NCI-H1417 treated with DMSO at 0.1 percent for 48 hours (cell line): ENCODE data around the gene MGAT3.

Experiments
- DNase-seq: peaks from one replicate; lab custom pipeline; 2025; lab: John Stamatoyannopoulos, UW

The MGAT3 gene

DNA sequence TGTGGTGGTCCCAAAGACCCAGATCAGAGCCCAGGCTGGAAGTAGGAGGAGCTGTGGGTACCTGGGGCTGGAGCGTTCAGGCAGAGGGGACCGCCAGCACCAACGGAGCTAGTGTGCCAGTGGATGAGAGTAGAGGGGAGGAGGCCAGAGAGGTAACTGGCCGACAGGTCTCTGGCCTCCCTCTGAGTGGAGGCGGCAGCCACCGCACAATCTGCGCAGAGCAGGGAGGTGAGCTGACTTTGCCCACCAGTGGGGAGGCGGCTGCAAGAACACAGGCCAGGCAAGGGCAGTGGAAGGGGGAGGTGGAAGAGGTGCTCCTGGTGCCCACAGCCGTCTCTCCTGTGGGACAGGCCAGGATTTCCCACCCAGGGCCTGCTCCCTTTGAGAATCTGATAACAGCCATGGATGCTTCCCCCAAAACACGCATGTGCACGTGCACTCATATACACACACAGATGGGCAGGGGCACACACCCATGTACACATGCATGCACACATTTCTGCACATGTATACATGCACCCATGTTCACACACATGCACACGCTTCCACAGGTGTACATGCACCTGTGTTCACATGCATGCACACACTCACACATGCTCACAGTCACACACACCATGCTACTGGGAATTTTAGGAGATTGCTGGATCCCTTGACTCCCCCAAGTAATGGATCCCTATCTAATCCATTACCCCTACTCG, 6.4 kb upstream of the MGAT3 start:
- no peak for DNase-seq

DNA sequence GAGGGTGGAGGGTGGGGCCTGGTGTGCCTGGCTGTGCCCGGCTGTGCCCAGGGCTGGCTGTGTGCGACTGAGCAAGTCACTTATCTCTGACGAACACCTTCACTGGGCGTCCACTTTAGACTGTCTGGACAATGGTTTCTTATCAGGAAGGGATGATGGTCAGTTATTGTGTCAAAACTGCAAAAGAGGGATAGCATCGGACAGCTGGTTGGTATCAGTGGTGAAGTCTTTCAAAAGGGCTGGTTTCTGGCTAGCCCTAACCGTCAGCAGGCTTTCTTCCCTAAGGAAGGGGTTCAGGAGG, 4.1 kb upstream of the MGAT3 start:
- DNase-seq: no peak

DNA sequence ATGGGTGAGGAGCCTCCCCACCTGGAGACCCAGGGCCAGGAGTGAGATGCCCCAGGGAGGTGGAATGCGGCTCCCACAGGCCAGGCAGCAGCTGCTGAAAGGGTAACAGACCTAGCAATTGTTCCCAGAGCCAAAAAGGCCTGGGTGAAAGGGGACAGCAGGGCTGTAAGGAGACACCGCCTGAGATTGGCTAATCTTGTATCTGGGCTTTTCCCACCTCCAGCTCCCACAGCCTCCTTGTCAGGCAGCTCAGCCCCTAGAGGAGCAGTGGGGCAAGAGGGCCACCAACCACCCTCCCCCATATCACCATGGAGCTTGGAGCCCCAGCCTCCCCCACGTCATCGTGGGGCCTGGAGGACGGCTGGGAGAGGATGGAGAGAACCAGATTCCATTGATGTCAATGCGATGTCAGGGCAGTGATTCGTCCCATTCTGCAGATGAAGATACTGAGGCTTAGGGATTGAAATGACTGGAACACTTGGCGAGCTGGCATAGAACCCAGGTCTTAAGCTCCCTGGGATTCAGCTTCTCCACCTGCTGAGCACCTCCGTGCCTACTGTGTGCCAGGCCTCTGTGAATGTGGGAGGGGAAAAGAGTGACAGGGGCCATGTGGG, 2.9 kb upstream of the MGAT3 start:
- DNase-seq: no peak

DNA sequence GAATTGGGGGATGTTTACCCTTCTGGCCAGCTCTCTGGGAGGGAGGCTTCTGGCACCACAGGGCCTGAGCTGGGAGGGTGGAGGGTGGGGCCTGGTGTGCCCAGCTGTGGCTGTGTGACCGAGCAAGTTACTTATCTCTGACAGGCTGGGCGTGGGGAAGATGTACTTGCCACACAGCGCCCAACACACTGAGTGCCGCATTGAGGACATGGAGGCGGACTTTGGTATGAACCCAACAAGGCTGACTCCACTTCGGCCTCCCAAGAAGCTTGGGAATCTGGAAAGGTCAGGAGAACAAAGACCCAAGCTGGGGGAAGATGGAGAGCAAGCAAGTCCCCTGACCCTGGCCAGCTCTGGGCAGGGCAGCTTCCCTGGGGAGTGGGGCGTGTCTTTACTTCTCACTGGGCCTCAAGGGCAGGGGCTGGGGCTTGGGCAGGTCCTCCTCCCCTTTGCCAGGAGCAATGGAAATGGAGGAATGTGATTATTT, 2.4 kb upstream of the MGAT3 start:
- DNase-seq: no peak

DNA sequence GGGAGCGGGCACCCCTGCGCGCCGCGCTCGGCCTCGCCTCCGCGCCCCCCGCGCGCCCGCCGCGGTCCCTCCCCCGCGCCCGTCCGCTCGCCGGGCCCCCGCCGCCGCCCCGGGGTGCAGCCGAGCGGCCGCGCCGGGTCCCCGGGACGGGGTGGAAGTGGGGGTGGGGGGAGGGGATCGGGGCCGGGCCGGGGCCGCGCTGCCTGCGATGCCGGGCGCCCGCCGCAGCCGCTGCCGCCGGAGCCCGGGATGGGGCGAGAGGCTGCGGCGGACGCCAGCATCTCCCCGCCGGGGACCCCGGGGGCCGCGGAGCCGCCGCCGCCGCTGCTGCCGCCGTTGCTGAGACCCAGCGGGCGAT, 365 bp downstream of the MGAT3 start:
- no peak for DNase-seq

DNA sequence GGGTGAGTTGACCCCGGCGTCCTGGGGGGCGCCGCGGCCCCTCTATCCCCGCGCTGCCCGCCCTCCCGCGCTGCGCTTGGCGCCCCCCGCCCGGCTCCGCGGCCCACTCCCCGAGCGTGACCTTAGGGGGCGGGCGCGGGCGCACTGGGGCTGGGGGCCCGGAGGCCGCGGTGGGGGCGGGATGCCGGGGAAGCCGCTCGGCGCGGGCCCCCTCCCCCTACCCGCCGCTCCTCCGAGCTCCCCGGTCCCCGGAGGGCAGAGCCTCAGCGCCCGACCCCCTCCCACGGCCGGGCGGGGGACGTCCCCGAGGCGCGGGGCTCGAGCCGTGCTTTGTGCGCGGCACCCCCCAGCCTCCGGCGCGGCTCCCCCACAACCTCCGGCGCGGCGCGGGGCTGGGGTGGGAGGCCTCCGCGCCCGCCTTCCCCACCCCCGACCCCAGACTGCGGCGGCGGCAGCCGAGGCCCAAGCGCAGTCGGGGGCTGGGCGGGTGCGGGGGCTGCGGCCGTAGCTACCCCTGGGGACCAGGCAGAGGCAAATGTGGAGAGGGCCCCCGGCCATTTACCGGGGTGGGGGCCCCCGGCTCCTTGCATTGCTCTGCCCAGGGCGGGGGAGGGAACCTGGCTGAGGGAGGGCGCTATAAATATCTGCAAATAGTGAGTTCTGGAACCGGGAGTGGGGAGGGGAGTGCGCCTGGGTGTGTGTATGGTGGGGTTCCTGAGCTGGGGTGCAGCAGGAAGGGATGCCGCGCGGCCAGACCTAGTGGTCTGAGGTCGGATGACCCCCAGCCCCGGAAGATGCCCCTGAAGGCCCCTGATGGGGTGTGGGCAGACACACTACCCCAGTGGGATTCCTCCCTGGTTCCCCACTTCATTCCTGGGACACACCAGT, 988 bp downstream of the MGAT3 start:
- DNase-seq: no peak

DNA sequence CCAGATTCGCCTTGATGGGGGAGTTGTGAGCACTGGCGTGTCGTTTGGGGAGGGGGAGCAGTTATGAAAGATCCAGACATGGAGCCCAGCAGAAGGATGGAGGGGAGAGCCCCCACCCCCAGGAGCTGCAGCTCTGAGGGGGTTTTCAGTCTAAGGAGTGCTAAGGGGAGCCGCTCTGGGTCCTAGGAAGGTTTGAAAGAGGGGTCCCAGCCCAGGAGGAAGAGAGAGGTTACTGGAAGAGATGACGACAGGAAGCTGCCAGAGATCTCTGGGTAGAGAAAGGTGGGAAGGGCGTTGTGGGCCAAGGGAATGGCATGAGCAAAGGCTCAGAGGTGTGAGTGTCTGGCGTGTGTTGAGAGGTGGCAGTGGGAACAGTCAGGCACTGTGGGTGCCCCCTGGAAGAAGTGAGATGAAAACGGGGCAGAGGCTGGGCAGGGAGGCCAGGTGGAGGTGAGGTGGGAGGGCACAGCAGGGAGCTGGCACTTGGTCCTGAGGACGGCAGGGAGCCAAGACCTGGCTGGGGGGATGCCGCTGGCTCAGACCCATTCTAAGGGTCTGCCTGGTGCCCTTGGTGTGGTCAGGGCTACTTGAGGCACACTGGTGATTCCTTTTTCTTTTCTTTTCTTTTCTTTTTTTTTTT, 1.8 kb downstream of the MGAT3 start:
- no peak for DNase-seq

DNA sequence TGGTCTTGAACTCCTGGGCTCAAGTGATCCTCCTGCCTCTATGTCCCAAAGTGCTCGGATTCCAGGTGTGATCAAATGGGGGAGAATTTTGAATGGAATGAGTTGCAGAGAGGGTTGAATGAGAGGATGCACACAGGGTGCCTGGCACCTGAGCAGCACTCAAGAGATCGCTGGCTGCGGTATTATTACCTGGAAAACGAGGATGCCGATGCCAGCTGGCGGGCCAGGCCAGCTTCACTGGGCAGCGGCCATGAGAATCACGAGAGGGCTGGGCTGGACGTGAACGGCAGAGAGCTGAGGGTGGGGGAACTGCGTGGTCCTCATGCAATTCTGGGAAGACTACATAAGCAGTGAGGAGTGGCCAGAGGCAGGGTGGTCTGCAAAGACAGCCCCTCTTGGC, 2.9 kb downstream of the MGAT3 start:
- no peak for DNase-seq

DNA sequence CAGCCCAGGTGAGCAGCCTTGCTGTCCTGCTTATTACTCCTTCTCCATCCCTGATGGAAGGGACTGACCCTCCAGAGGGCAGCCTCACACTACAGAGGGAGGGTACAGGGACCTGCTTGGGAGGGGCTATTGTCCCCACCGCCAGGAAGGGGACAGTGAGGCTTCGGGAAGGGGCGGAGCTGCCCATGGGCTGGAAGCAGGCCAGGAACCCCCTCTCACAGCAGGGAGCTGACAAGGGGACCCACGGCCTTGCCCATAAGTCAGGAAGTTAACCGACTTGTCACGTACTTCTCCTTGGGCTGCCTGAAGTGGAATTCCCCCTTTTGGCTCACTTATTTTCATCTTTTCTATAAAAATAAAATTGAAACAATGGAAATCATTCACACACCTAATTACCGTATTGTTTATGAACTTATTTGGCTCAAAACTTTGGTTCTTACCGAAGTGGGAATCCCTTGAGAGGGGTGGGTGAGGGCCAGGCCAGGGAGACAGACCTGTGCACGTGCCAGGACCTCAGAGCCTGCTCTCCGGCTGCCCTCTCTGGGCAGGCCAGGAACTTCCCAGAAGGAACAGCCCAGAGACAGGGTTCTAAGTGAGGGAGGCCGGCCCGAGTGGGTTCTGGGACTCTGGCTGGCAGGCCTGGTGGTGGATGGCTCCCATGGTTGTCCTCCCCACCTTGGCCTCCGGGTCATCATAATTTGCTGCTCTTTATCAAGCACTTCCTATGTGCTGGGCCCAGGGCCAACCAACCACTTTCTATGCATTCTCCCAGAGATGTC, 5.8 kb downstream of the MGAT3 start:
- DNase-seq: no peak

DNA sequence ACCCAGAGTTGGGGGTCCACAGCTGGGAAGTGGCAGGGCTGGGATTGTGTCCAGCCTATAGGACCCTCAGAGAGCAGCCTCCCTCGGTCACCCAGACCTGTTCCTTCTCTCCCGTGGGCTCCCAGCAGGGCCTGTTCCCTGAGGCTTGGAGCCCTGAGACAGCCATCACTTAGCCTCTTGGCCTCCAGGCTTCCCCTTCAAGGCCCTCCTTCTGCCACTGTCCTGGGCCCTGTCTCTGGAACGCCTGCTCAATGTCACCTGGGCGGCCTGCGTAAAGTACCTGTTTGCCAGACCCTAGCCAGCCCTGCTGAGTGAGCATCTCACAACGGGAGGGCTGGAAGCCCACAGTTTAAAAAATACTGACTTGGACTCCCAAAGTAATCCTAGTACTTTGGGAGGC, 6.5 kb downstream of the MGAT3 start:
- DNase-seq: no peak

DNA sequence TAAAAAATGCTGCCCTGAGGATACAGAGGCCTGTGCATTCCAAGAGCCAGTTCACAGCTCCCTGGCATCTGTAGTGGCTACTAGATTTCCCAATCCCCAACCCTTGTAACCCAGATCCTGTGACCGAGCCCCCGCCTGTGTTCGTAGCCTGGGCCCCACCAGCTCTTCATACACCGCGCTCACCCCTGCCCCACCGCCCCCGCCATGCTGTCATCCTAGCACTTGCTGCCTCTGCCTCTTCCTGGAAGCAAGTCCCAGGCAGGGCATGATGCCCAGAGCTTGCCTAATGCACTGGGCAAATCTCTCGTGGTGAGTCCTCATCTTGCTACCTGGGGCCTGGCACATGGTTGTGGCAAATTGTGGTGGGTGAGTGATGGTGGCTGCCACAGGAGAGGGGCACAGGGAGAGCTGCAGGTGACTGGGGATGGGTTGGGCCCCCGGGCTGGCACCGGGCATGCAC, 7.1 kb downstream of the MGAT3 start:
- DNase-seq: no peak

DNA sequence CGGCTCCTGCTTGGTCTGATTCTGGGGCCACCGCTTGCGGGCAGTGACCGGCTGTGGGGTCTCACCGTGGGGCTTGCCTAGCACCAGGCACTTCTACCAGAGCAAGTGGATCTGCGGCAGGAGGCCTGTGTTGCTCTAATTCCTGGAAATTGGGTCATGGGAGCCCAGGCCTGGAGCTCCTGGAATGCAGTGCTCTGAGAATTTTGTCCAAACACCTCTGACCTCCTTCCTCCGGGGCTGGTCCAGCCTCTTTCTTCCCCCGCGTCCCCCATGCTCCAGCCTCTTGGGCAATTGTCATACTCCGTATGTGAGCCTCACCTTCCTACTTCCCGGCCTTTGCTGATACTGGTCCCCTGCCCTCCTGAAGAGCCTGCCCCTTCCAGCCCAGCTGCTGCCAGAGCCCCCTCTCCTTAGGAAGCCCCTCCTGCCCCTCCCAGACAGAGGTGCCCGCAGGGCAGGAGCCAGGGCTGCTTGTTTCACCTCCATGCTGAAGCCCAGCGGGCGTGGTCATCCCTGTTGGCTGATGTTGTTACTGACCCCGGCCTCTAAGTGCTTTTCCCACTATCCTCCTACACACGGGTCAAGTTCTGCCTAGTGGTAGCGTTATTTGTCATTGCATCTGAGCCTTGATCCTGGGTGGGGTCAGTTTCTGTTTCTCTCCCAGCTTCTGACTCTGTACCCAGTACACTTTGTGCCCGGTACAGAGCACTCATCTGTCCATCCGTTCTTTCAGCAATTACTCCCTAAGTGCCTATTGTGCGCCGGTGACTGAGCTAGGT, 9.6 kb downstream of the MGAT3 start:
- DNase-seq: no peak

DNA sequence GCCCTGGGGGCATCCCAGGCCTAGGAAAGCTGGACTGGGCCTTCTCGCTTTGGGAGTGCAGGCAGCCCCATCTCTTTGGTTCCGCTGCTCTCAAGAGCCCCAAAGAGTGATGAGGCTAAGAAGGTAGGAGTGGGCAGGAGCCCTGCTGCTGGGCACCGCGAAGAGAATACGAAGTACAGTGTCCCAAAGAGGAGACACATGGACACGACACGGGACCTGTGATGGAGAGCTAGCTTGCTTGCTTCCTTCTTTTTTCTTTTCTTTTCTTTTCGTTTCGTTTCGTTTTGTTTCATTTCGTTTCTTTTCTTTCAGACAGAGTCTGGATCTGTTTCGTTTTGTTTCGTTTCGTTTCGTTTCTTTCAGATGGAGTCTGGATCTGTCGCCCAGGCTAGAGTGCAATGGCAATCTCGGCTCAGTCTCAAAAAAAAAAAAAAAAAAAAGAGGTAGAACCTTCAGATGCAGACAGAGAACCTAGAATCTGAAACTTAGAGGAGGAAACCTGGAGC, 10.6 kb downstream of the MGAT3 start:
- no peak for DNase-seq

DNA sequence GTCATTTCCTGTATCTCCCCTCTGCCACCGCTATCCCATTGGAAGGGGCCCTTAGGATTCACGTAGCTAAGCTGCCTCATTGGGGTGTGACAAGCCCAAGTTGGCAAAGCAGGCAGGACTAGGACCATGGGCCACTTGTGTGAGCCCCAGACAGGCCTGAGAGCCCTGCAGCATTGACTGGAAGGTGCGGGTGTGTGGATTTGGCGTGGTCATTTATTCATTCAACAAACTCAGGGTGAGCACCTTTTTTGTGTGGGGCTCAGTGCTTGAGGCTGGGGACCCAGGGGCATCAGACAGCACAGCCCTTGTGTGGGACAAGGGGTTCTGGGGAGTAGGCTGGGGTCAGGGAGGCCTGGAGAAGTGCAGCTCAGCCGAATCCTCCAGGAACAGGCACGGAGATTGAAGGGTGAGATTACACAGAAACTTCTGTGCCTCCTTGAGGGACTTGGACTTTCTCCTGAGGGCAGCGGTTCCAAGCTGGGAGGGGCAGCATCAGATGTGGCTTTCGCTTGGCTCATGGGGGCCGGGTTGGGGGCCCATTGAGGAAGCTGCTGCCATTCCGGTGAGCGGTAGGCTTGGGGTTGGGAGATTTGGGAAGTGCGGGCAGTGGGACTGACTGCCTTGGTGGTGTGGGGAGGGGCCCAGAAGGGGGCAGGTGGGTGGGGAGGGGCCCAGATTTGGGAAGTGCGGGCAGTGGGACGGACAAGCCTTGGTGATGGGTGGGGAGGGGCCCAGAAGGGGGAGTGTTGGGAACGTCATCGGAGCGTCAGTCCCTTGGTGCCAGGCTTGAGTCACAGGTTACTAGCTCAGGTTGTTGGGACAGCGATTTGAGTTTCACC, 11.9 kb downstream of the MGAT3 start:
- DNase-seq: no peak

DNA sequence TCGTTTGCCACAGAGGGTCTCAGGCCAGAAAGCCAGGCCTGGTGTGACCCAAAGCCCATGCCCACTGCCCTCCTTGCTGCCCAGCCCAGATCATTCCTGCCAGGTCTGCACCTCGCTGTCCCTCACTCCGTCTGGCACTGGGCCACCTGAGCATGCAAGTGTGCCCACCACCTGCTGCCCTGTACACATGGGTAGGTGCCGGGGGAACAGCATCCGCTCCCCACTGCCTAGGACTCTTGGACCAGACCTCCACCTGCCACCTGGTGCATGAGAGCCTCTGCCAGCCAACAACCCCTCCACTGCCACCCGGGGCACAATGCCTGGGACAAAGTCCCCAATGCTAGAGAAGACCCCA, 12.5 kb downstream of the MGAT3 start:
- no peak for DNase-seq

DNA sequence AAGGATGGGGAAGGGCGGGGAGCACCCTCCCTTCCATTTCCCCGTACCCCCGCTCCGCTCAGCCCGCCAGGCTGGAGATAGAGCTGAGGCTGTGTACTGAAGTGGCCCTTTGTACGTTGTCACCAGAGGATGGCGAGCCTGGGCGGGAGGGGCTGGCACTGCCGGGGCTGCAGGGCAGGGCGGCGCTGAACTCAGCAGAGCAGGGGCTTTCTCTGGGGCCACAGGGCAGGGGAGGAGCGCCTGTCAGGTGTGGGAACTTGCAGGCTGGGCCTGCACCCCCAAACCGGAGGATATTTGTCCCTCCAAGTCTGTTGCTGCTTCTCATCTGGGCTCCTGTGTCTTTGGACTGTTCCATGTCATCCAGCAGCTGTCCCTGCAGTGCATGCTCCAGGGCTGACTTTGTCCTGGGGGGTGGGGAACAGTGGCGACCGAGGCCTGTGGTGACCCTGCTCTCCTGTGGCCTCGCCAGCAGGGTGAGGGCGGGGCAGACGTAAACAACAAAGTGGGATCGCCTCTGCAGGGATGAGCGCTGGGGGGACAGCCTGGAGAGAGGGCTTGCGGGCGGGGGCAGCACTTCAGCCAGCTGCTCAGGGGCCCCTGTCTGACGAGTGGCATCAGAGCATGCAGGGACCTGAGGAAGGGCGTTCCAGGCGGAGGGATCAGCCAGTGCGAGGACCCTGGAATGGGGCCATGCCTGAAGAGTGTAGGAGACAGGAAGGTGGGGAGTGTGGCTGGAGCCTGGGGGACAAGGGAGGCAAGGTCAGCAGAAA, 13.1 kb downstream of the MGAT3 start:
- no peak for DNase-seq

DNA sequence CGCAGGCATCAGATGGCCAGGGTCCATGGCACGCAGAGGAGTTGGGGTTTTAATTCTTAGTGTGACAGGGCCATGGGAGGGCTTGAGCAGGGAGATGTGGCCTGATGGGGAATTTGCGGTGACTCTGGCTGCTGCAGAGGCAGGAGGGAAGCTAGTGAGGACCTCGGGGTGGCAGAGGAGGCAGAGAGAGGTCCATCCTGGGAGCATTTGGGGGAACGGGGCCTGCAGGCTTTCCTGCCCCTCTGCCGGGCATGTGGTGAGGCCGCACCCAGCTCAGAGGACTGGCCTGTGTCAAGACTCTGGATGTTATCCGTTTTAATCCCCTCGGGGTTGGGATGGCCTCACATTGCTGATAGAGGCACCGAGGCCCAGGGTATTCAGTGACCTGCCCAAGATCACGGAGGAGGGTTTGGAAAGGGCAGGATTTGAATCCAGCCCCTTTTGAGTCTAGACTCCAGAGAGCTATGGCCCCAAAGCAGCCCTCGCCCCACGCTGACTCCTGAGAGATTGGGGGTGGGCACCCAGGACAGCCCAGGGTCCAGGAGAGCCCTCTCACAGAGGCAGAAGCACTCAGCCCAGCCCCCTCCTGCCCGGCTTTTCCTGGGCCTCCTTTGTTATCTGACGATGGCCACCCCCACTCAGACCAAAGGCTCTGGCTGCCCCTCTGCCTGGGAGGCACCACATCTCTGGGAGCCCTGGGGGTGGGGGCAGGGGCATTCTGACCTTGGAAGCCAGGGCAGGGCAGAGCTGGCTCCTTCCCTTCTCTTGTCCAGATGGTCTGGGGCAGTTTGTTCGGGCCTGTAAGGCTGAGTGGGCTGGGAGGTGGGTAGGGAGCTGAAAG, 13.9 kb downstream of the MGAT3 start:
- no peak for DNase-seq

DNA sequence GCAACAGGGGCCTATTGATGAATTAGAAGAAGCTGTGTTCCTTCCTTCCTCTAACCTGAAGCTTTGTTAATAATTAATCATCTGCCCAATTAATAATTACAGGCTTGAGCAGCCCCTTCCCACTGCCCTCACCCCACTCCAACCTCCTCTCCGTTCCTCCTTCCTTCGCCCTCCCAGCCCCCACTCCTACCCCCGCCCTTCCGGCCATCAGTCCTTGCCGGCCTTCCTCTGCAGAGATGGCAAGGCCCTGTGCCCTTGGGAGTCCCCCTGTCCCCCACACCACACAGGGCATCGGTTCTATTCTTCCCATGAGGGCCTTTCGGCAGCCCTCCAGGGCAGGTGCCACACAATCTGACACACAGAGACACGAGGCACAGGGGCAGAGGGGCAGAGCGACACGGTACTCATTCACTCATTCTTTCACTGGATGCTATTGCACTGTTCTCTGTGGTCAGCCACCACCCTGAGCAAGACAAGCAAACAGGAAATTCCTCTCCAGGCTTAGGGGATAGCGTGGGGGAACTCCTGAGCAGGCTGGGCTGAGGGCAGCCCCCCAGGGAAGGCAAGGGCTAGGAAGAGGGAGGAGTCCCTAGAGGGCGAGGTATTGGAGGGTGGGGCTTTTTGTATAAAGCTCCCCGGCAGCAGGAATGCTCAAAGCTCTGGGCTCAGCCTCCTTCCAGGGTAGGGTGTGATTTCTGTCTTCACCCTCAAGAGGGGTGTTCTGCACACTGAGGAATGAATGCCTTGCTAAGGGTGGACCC, 14.7 kb downstream of the MGAT3 start:
- DNase-seq: no peak
